ENCODE measurements around the gene MCRS1. TPM values are rescaled to one million over a fixed set of nuclear protein-coding genes. Genes with fewer than 3 reads are reported as not detected.
"Not testable (repeated sequence)": the region's sequence is repeated elsewhere in the genome, so short reads cannot be mapped to it uniquely, and the experiment has no call there.

Gene MCRS1, protein sequence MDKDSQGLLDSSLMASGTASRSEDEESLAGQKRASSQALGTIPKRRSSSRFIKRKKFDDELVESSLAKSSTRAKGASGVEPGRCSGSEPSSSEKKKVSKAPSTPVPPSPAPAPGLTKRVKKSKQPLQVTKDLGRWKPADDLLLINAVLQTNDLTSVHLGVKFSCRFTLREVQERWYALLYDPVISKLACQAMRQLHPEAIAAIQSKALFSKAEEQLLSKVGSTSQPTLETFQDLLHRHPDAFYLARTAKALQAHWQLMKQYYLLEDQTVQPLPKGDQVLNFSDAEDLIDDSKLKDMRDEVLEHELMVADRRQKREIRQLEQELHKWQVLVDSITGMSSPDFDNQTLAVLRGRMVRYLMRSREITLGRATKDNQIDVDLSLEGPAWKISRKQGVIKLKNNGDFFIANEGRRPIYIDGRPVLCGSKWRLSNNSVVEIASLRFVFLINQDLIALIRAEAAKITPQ
- total RNA-seq, result 100 to 1,000 TPM in 1 of 4 donors, 10 to 100 TPM in 3; 68.0 to 107 (median 85.6) TPM

DNA sequence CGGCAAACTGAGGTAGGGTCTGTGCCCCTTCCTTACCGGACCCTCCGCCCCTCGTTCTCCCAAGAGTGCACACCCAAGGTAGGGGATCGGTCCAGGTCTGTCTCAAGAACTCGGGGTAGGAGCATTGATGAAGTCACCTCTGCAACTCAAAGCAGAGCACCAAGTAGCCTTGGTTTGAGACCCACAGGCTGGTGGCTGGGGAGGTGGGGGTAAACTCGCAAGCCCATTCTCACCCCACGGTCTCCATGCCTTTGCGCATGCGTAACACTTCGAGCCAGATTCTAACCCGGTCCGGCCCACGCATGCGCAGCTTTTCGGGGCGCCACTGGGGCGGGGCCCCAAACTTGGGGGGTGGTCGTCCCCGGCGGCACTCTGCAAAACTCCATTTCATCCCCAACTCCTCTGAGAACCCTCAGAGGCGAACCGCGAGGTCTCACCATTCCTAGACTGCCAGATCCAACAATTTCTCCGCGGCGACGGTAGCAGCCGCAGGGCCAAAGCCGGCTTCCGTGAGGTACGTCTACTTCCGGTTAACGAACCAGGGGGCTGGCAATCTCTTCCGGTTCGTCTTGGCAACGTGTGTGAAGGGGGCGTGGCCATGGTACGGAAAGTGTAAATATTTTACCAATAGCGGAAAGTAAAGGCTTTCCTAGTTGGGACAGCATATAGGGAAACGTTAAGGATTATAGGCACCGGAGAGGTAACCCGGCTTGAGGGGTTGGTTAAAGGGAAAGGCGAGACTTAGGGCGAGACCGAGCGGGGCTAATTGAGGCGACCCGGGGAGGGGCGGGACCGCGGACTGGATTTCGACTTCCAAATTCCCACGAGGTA, at the start of gene MCRS1:
MCRS1 (minus strand) TSS at position 532 of the 831 bp plus-strand sequence. CDS start 1,411 bp downstream, outside the sequence.
- H3K4me1 ChIP-seq, result peaks cover 0 to 19% (median 4%) of the 10 kb centered on the region in 4 donors

DNA sequence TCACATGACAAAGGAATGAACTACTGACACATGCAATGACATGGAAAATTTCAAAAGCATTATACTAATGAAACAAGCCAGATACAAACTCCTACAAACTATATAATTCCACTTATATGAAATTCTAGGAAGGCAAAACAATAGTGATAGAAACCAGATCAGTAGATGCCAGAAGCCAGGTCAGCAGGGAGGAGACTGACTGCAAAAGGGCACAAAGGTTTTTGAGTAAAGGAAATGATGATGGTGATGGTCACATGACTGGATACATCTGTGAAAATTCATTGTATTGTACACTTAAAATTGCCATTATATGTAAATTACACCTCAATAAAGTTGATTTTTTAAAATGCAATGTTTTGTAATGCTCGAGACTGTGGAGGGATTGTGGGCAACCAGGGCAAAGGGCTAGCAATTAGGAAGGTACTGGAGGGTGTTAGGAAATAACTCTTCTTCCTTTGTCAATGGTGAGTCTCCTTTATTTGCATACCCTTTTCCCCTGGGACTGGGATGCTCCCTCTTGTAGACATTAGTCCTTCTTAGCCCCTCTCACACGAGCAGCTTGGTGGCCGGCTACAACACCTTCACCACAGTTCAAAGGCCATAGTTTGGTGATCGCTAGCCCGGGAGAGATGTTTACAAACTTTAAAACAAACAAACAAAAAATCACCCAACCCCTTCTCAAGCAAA, 48.7 kb upstream of the MCRS1 start:
- Histone ChIP-seq H3K9me3 (no peaks in the 10 kb centered on the region), H3K27ac (no peak overlapping the region), H3K4me1 (peaks cover 0 to 4% (median 3%) of the 10 kb centered on the region in 4 donors), H3K36me3 (no peaks in the 10 kb centered on the region), H3K27me3 (no peaks in the 10 kb centered on the region), H3K4me3 (no peak overlapping the region)
- DNase-seq, result no peak
- TF ChIP-seq, protein P1, sequence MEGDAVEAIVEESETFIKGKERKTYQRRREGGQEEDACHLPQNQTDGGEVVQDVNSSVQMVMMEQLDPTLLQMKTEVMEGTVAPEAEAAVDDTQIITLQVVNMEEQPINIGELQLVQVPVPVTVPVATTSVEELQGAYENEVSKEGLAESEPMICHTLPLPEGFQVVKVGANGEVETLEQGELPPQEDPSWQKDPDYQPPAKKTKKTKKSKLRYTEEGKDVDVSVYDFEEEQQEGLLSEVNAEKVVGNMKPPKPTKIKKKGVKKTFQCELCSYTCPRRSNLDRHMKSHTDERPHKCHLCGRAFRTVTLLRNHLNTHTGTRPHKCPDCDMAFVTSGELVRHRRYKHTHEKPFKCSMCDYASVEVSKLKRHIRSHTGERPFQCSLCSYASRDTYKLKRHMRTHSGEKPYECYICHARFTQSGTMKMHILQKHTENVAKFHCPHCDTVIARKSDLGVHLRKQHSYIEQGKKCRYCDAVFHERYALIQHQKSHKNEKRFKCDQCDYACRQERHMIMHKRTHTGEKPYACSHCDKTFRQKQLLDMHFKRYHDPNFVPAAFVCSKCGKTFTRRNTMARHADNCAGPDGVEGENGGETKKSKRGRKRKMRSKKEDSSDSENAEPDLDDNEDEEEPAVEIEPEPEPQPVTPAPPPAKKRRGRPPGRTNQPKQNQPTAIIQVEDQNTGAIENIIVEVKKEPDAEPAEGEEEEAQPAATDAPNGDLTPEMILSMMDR (IDR thresholded peaks at IDR 0.05), result no peak
- TF ChIP-seq POLR2A (IDR thresholded peaks at IDR 0.05), result no peak

More for the DNA sequence above, at the start of gene MCRS1:
- H3K9me3 ChIP-seq, result no peaks in the 10 kb centered on the region
- TF ChIP-seq POLR2A (IDR thresholded peaks at IDR 0.05), result peak; percentile 64 to 76
- TF ChIP-seq, protein P1 (IDR thresholded peaks at IDR 0.05), result no peak
- no peaks in the 10 kb centered on the region for H3K27me3 ChIP-seq
- H3K4me3 ChIP-seq, result peak within 1 kb of the TSS; percentile 72 to 86 (median 78)
- DNase-seq, result peak; percentile 90 to 96 (median 93)
- H3K27ac ChIP-seq, result peak within 1 kb of the TSS; percentile 86 to 93 (median 90)
- peaks cover 0 to 28% (median 0%) of the 10 kb centered on the region in 3 donors for H3K36me3 ChIP-seq

DNA sequence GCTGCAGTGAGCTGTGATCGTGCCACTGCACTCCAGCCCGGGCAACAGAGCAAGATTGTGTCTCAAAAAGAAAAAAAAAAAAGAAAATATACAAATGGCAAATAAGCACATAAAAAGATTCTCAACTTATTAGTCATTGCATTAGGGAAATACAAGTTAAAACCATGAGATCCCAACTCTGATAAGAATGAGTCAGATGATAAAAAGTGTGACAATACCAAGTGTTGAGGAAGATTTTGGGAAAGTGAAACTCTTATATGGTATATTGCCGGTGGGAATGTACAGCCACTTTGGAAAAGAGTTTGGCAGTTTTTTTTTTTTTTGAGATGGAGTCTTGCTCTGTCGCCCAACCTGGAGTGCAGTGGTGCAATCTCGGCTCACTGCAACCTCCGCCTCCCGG, 47.8 kb upstream of the MCRS1 start:
- H3K4me3 ChIP-seq, result no peak overlapping the region
- DNase-seq, result no peak
- no peaks in the 10 kb centered on the region for H3K27me3 ChIP-seq
- no peaks in the 10 kb centered on the region for H3K36me3 ChIP-seq
- no peaks in the 10 kb centered on the region for H3K4me1 ChIP-seq
- no peak overlapping the region for H3K27ac ChIP-seq
- TF ChIP-seq POLR2A (IDR thresholded peaks at IDR 0.05), result no peak
- TF ChIP-seq, protein P1 (IDR thresholded peaks at IDR 0.05), result no peak
- no peaks in the 10 kb centered on the region for H3K9me3 ChIP-seq

DNA sequence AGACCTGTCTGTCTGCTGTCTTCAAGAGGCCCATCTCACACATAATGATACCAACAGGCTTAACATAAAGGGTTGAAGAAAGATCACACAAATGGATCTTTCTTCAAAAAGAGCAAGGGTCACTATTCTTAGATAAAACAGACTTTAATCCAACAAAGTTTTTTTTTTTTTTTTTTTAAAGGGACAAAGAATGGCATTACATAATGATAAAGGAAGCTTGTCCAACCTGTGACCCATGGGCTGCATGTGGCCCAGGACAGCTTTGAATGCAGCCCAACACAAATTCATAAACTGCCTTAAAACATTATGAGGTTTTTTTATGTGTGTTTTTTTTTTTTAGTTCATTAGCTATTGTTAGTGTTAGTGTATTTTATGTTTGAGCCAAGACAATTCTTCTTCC, 44.3 kb upstream of the MCRS1 start:
- no peak for TF ChIP-seq POLR2A (IDR thresholded peaks at IDR 0.05)
- TF ChIP-seq, protein P1 (IDR thresholded peaks at IDR 0.05), result no peak
- Histone ChIP-seq H3K36me3 (no peaks in the 10 kb centered on the region), H3K27me3 (no peaks in the 10 kb centered on the region), H3K9me3 (no peaks in the 10 kb centered on the region), H3K4me3 (no peak overlapping the region), H3K4me1 (no peaks in the 10 kb centered on the region), H3K27ac (no peak overlapping the region)
- DNase-seq, result no peak

DNA sequence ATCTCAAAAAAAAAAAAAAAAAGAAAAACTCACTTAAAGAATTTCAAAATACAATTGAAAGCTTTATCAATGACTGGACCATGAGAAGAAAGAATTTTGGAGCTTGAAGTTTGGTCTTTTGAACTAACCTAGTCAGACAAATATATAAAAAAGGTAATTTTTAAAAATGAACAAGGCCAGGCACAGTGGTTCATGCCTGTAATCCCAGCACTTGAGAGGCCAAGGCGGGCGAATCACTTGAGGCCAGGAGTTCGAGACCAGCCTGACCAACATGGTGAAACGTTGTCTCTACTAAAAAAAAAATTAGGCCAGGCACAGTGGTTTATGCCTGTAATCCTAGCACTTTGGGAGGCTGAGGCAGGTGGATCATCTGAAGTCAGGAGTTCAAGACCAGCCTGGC, 42.8 kb upstream of the MCRS1 start:
- H3K4me1 ChIP-seq, H3K9me3 ChIP-seq, H3K36me3 ChIP-seq, H3K4me3 ChIP-seq, H3K27me3 ChIP-seq, H3K27ac ChIP-seq, DNase-seq: not testable (repeated sequence)
